Neural cell (in vitro differentiated cells): ENCODE data around the gene APOB. TPM values are rescaled to one million over a fixed set of nuclear protein-coding genes. Genes with fewer than 3 reads are reported as not detected.

ENCODE experiments used
- H2AFZ ChIP-seq: fragments of 200-600, 300-800 bp; sonication (generic), shearing (Covaris generic); 2 replicates; pipeline ENCODE4 v1.6.0; 2014; ENCODE audit warnings: low read depth, mild to moderate bottlenecking, antibody characterized with exemption, low read length, moderate library complexity
- H3F3A ChIP-seq: fragments of 200-600 bp; shearing (Covaris generic); 2 replicates; pipeline ENCODE4 v1.6.1; 2016; ENCODE audit warnings: mild to moderate bottlenecking, moderate library complexity, mixed read lengths, antibody characterized with exemption, low read length; ENCODE audit not compliant: insufficient read depth, poor library complexity, severe bottlenecking
- H3K27ac ChIP-seq: fragments of 200-600, 300-800 bp; sonication (generic), shearing (Covaris generic); 2 replicates; pipeline ENCODE4 v1.5.1; 2014; ENCODE audit warnings: mild to moderate bottlenecking, low read length, moderate library complexity
- H3K27me3 ChIP-seq: fragments of 300-800, 200-600 bp; sonication (generic), shearing (Covaris generic); 2 replicates; pipeline ENCODE4 v1.6.0; 2014; ENCODE audit warnings: mild to moderate bottlenecking, low read depth, low read length, moderate library complexity; ENCODE audit not compliant: insufficient read depth
- H3K36me3 ChIP-seq: fragments of 300-800, 200-600 bp; sonication (generic), shearing (Covaris generic); 2 replicates; pipeline ENCODE4 v1.5.1; 2014; ENCODE audit warnings: mild to moderate bottlenecking, antibody characterized with exemption, low read length, moderate library complexity; ENCODE audit not compliant: insufficient read depth
- H3K4me2 ChIP-seq: fragments of 300-800, 200-600 bp; sonication (generic), shearing (Covaris generic); 2 replicates; pipeline ENCODE4 v1.6.0; 2014; ENCODE audit warnings: mild to moderate bottlenecking, low read length
- H3K4me3 ChIP-seq: fragments of 300-800, 200-600 bp; sonication (generic), shearing (Covaris generic); 2 replicates; pipeline ENCODE4 v1.5.1; 2014; ENCODE audit warnings: mild to moderate bottlenecking, low read length, moderate library complexity
- H3K79me2 ChIP-seq: fragments of 200-600 bp; shearing (Covaris generic); replicated peaks from 2 replicates; pipeline ENCODE4 v1.6.0; 2014; ENCODE audit warnings: mild to moderate bottlenecking, low read length, moderate library complexity; ENCODE audit not compliant: insufficient read depth
- H3K9ac ChIP-seq: fragments of 300-800, 200-600 bp; sonication (generic), shearing (Covaris generic); 2 replicates; pipeline ENCODE4 v1.6.1; 2016; ENCODE audit warnings: mild to moderate bottlenecking, low read length, mixed read lengths
- H3K9me2 ChIP-seq: fragments of 200-600 bp; shearing (Covaris generic); 2 replicates; pipeline ENCODE4 v1.6.1; 2016; ENCODE audit warnings: mild to moderate bottlenecking, low read length, mixed read lengths; ENCODE audit not compliant: insufficient read depth
- H3K9me3 ChIP-seq: fragments of 200-600, 300-800 bp; sonication (generic), shearing (Covaris generic); 2 replicates; pipeline ENCODE4 v1.6.1; 2016; ENCODE audit warnings: mild to moderate bottlenecking, mixed run types, low read length, moderate library complexity, mixed read lengths
- H4K20me1 ChIP-seq: fragments of 200-600 bp; shearing (Covaris generic); 2 replicates; pipeline ENCODE4 v1.6.1; 2016; ENCODE audit warnings: mild to moderate bottlenecking, mixed run types; ENCODE audit not compliant: insufficient read depth
- CTCF ChIP-seq: fragments of 450-650 bp; IDR thresholded peaks from 2 replicates; pipeline ENCODE4 v1.5.1; 2014; ENCODE audit warnings: antibody characterized with exemption, mild to moderate bottlenecking, moderate library complexity; ENCODE audit not compliant: poor library complexity, severe bottlenecking
- EZH2 ChIP-seq: fragments of 200-600, 300-800 bp; shearing (Covaris generic), sonication (generic); IDR thresholded peaks from 2 replicates; pipeline ENCODE4 v1.6.1; 2014; ENCODE audit warnings: antibody characterized with exemption, low read length, borderline replicate concordance, mild to moderate bottlenecking; ENCODE audit not compliant: insufficient read depth, poor library complexity, severe bottlenecking
- MXI1 ChIP-seq: fragments of 450-650 bp; conservative IDR thresholded peaks from 2 replicates; pipeline ENCODE4 v1.6.1; 2014; ENCODE audit warnings: antibody characterized with exemption, mild to moderate bottlenecking; ENCODE audit not compliant: poor library complexity, severe bottlenecking
- POLR2AphosphoS5 ChIP-seq: IDR thresholded peaks from 2 replicates; pipeline ENCODE4 v1.6.1; 2012
- RAD21 ChIP-seq: fragments of 450-650 bp; conservative IDR thresholded peaks from 2 replicates; pipeline ENCODE4 v1.6.1; 2014; ENCODE audit warnings: antibody characterized with exemption, mild to moderate bottlenecking, moderate library complexity
- REST ChIP-seq: IDR thresholded peaks from 2 replicates; pipeline ENCODE4 v1.6.1; 2012; ENCODE audit warnings: borderline replicate concordance
- SMC3 ChIP-seq: fragments of 450-650 bp; conservative IDR thresholded peaks from 2 replicates; pipeline ENCODE4 v1.6.1; 2014; ENCODE audit warnings: antibody characterized with exemption, mild to moderate bottlenecking, moderate library complexity; ENCODE audit not compliant: poor library complexity
- TAF1 ChIP-seq: IDR thresholded peaks from 2 replicates; pipeline ENCODE4 v1.6.1; 2012; ENCODE audit warnings: low read depth
- polyA plus RNA-seq: library from polyadenylated mRNA; depleted of rRNA; stranded (reverse); fragments of >200 nt; gene quantifications from 2 replicates; pipeline ENCODE4 v1.2.3, GENCODE V29; 2014

Gene APOB
- polyA plus RNA-seq, 1 donor from 2014 or later = not detected

- Histone ChIP-seq H3K36me3 (no peaks in the 10 kb centered on the region), H3K27ac (no peak overlapping the region), H4K20me1 (no peaks in the 10 kb centered on the region), H3K27me3 (no peaks in the 10 kb centered on the region), H3K9me3 (no peaks in the 10 kb centered on the region), H3K9ac (no peak overlapping the region), H3K4me3 (no peak overlapping the region), H3K4me2 (no peak overlapping the region), H3F3A (no peaks in the 10 kb centered on the region), H3K79me2 (no peaks in the 10 kb centered on the region), H2AFZ (no peak overlapping the region), H3K9me2 (no peaks in the 10 kb centered on the region)
- TF ChIP-seq CTCF = no peak
- no peak for TF ChIP-seq REST
- no peak for TF ChIP-seq POLR2AphosphoS5
- no peak for TF ChIP-seq EZH2
- TF ChIP-seq RAD21 = no peak
- no peak for TF ChIP-seq SMC3
- TF ChIP-seq MXI1 = no peak
- TF ChIP-seq TAF1 = no peak
Observed at GRCh38 chr2:20953146-20953824, 90.6 kb downstream of the APOB start.

Other genes starting within 250 kb of the APOB start
- gene LDAH, start 221.0 kb downstream of the APOB start, polyA plus RNA-seq = 38.2 and 44.1 TPM in 2 replicates
- gene TDRD15, start 79.9 kb upstream of the APOB start, polyA plus RNA-seq = not detected in 2 replicates